NCI-H146 treated with DMSO at 0.1 percent for 48 hours (cell line): ENCODE measurements around the gene NUP98.

ENCODE experiments used
- DNase-seq: peaks from one replicate; lab custom pipeline; 2025; ENCODE audit not compliant: unreplicated experiment; lab: John Stamatoyannopoulos, UW

Gene NUP98

GRCh38 chr11:3738723-3739122 lies 58.6 kb downstream of the NUP98 start:
- no peak for DNase-seq

- no peak for DNase-seq
Observed at GRCh38 chr11:3738241-3738640, 59.1 kb downstream of the NUP98 start.

GRCh38 chr11:3737386-3737933 lies 59.9 kb downstream of the NUP98 start:
- no peak for DNase-seq

- no peak for DNase-seq
Observed at GRCh38 chr11:3736816-3737215, 60.5 kb downstream of the NUP98 start.

GRCh38 chr11:3735827-3736226 lies 61.5 kb downstream of the NUP98 start:
- DNase-seq, result no peak

- DNase-seq, result no peak
Observed at GRCh38 chr11:3732671-3733436, 64.5 kb downstream of the NUP98 start.

- no peak for DNase-seq
Observed at GRCh38 chr11:3723014-3723708, 74.2 kb downstream of the NUP98 start.

- no peak for DNase-seq
Observed at GRCh38 chr11:3722100-3722499, 75.3 kb downstream of the NUP98 start.

- no peak for DNase-seq
Observed at GRCh38 chr11:3720997-3721396, 76.4 kb downstream of the NUP98 start.

GRCh38 chr11:3712274-3712673 lies 85.1 kb downstream of the NUP98 start:
- no peak for DNase-seq

GRCh38 chr11:3710485-3711259 lies 86.7 kb downstream of the NUP98 start:
- no peak for DNase-seq

GRCh38 chr11:3709977-3710376 lies 87.4 kb downstream of the NUP98 start:
- DNase-seq, result no peak

GRCh38 chr11:3707176-3707575 lies 90.2 kb downstream of the NUP98 start:
- no peak for DNase-seq

- DNase-seq, result no peak
Observed at GRCh38 chr11:3703383-3703782, 94.0 kb downstream of the NUP98 start.

GRCh38 chr11:3700910-3701309 lies 96.4 kb downstream of the NUP98 start:
- no peak for DNase-seq

GRCh38 chr11:3700410-3700809 lies 96.9 kb downstream of the NUP98 start:
- no peak for DNase-seq

GRCh38 chr11:3686751-3687150 lies 110.6 kb downstream of the NUP98 start:
- no peak for DNase-seq

GRCh38 chr11:3685923-3686322 lies 111.4 kb downstream of the NUP98 start:
- no peak for DNase-seq

- no peak for DNase-seq
Observed at GRCh38 chr11:3684819-3685172, 112.6 kb downstream of the NUP98 start.

GRCh38 chr11:3684129-3684818 lies 113.1 kb downstream of the NUP98 start:
- DNase-seq, result no peak

- DNase-seq, result no peak
Observed at GRCh38 chr11:3683039-3683438, 114.3 kb downstream of the NUP98 start.
